Measurements from ENCODE around the gene FOXA3. TPM values are rescaled to one million over a fixed set of nuclear protein-coding genes. Genes with fewer than 3 reads are reported as not detected.

Gene FOXA3
- total RNA-seq (2022) (15.3 and 19.0 TPM in 2 replicates), Bru-seq, nascent RNA (percentile 54 among the genes with signal in this experiment), BruChase-seq, experiment 1, labeled RNA remaining after a 2-hour chase (percentile 64 among the genes with signal in this experiment), BruChase-seq, experiment 2, labeled RNA remaining after a 6-hour chase (percentile 54 among the genes with signal in this experiment)
- long read RNA-seq, transcript FOXA3-201 (2 exons, 1,989 nt), result major isoform, 9 of 11 reads
- long read RNA-seq, partial matches to known transcripts, result 0 of 11 reads
- long read RNA-seq, other reads (novel, unspliced or antisense), result 2 of 11 reads

DNA sequence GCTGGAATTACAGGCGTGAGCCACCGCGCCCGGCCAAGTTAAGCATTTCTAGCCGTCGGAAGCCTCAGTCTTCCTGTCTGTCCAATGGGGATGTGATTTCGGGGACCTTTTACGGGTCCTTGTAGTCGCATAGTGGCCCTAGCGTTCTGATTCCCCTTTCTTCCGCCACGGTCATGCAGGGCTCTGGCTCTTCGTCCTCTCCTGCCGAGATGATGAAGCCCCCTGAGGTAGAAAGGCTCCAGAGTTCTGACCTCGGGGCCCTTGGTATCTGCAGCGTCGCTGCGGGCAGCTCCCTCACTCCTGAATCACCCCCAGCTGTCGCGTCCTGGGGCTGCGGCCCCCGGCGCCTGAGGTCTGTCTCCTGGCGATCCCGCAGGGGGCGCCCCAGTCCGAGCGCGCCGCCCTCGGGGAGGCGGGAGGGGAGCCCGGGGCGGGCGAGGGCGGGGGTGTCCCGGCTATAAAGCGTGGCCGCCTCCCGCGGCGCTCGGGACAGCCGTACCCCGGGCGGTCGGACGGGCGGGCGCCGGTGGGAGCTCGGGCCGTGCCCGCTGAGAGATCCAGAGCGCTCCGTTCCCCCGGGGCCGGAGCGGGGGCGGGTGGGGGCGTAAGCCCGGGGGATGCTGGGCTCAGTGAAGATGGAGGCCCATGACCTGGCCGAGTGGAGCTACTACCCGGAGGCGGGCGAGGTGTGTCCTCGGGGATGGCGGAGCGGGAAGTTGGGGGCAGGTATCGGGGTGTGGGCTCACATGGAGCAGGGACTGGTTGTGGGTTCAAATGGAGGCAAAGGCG lies at the start of gene FOXA3:
Gene FOXA3 (plus strand): TSS at position 487 of the 789 bp plus-strand sequence. CDS start 131 bp downstream, at position 618.
- no TSS peak for BruUV-seq (replicated peaks)
- ChIA-PET POLR2A (interaction anchor here (0.5 to 2.9 kb wide), 17 partner anchors 10 to 1975 kb away, joined by 3 to 84 read pairs (median 4); partner anchors contain the start of genes CCDC61, DMPK, DMWD and IRF2BP1), CTCF (interaction anchor here (0.6 to 3.6 kb wide), 25 partner anchors 8 to 793 kb away, joined by 3 to 86 read pairs (median 5); partner anchors contain the start of genes CCDC61, DMWD, IRF2BP1 and MYPOP)

DNA sequence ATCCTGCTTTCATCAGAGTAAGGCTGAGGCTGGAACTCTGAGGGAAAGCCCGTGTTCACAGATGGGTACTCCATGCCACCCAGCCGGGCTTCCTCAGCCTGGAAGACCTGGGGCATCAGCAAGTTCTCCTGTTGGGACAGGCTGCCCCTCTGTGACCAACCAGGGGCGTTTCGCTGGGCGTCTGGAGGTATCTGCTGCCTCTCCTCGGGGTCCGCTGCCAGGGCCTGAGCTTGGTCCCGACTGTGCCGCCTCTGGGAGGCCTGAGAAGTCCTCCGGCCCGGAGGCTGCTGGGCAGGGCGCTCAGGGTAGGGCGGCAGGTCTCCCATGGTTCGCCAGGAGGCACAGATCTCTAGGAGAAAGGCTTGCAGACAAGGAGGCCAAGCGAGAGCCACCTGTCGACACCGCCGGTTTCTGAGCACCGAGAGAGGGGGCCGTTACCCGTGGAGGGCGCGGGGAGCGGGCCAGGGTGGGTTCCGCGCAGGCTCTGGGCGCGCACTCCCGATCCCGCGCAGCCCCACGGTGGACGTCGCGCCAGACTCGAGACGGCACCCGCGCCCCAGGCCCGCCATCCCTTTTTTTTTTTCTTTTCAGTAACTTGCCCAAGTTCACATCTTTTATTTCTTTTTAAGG lies 49.2 kb upstream of the FOXA3 start, which contains the start of gene RSPH6A:
Gene RSPH6A (minus strand): TSS at position 458 of the 630 bp plus-strand sequence. CDS start 132 bp downstream, at position 326.
- ChIA-PET POLR2A (no interaction called here), CTCF (interaction anchor here (1.0 to 2.6 kb wide), 2 partner anchors 11 to 16 kb away, joined by 4 to 11 read pairs; no protein-coding TSS in a partner anchor)
- intact Hi-C loops (cut with micrococcal nuclease; ENCODE audit: unreplicated experiment), result loop anchor here (10.0 kb wide), 1 partner anchor 200 kb away; no protein-coding TSS in a partner anchor
- BruUV-seq (replicated peaks), result no TSS peak
- Mint-ChIP-seq H3K4me3 (ENCODE audit: unreplicated experiment) (no peak within 1 kb of the TSS), H3K27me3 (ENCODE audit: insufficient read depth, unreplicated experiment) (no peaks in the 10 kb centered on the region), H3K36me3 (ENCODE audit: insufficient read depth, unreplicated experiment) (peaks cover 46% of the 10 kb centered on the region), H3K27ac (ENCODE audit: unreplicated experiment) (no peak within 1 kb of the TSS), H3K9me3 (ENCODE audit: unreplicated experiment) (no peaks in the 10 kb centered on the region), H3K4me1 (ENCODE audit: low read depth, unreplicated experiment) (peaks cover 14% of the 10 kb centered on the region)
- DNase-seq, result no peak
- Histone ChIP-seq H3K4me1 (peaks cover 6% of the 10 kb centered on the region; the same call in 1 of the 2 replicates), H3K27me3 (replicated peaks; ENCODE audit: control insufficient read depth, insufficient read depth, low read length) (no peaks in the 10 kb centered on the region), H3K4me3 (ENCODE audit: low read depth, low read length) (no peak within 1 kb of the TSS), H3K36me3 (ENCODE audit: control insufficient read depth, insufficient read depth, low read length) (no peaks in the 10 kb centered on the region; the same call in 1 of the 2 replicates), H3K9me3 (no peaks in the 10 kb centered on the region)
- no peak for TF ChIP-seq CTCF (IDR thresholded peaks at IDR 0.05; ENCODE audit: insufficient read depth in 1 of 2, low read depth in 1 of 2, low read length in 1 of 2, severe bottlenecking in 1 of 2, unreplicated experiment in 1 of 2)

More for the DNA sequence above, at the start of gene FOXA3:
- DNase-seq, result peak; percentile 72 to 87
- Mint-ChIP-seq H3K4me3 (ENCODE audit: unreplicated experiment) (peak within 1 kb of the TSS; percentile 98), H3K27ac (ENCODE audit: unreplicated experiment) (peak within 1 kb of the TSS; percentile 95), H3K36me3 (ENCODE audit: insufficient read depth, unreplicated experiment) (peaks cover 55% of the 10 kb centered on the region), H3K4me1 (ENCODE audit: low read depth, unreplicated experiment) (peaks cover 14% of the 10 kb centered on the region), H3K9me3 (ENCODE audit: unreplicated experiment) (no peaks in the 10 kb centered on the region), H3K27me3 (ENCODE audit: insufficient read depth, unreplicated experiment) (no peaks in the 10 kb centered on the region)
- peaks cover 1% of the 10 kb centered on the region; the same call in 1 of the 2 replicates for H3K36me3 ChIP-seq (ENCODE audit: control insufficient read depth, insufficient read depth, low read length)
- no peaks in the 10 kb centered on the region for H3K9me3 ChIP-seq
- no peaks in the 10 kb centered on the region for H3K4me1 ChIP-seq
- H3K27me3 ChIP-seq (replicated peaks; ENCODE audit: control insufficient read depth, insufficient read depth, low read length), result no peaks in the 10 kb centered on the region
- peak within 1 kb of the TSS; percentile 60 for H3K4me3 ChIP-seq (ENCODE audit: low read depth, low read length)
- intact Hi-C loops (cut with micrococcal nuclease; ENCODE audit: unreplicated experiment), result loop anchor here (1.0 to 2.0 kb wide), 4 partner anchors 18 to 133 kb away; partner anchors contain the start of genes CCDC61 and FBXO46
- TF ChIP-seq CTCF (IDR thresholded peaks at IDR 0.05; ENCODE audit: insufficient read depth in 1 of 2, low read depth in 1 of 2, low read length in 1 of 2, severe bottlenecking in 1 of 2, unreplicated experiment in 1 of 2), result peak; percentile 70 to 79
